Upper lobe of left lung (tissue), 6 donors: ENCODE data around the gene SERGEF. TPM values are rescaled to one million over a fixed set of nuclear protein-coding genes. Genes with fewer than 3 reads are reported as not detected.

Source experiments
- ATAC-seq, 2 donors: fragments of 200-7000 bp; cut with Tn5 transposase; one replicate each; pipeline ENCODE4 v1.9.1; 2022; ENCODE audit warnings: mild to moderate bottlenecking in 2 of 2, moderate library complexity in 2 of 2; ENCODE audit not compliant: low FRiP score in 2 of 2
- DNase-seq, 2 donors: peaks; one replicate each; pipeline ENCODE4 v3.0.0-alpha.2; 2019 to 2020
- H3K27ac ChIP-seq, 4 donors: fragments of 200-600 bp; sonication (generic); one replicate each; pipeline ENCODE4 v1.5.1; 2016 to 2019
- H3K27me3 ChIP-seq, 4 donors: fragments of 200-600 bp; sonication (generic); one replicate each; pipeline ENCODE4 v1.5.1; 2017 to 2019
- H3K36me3 ChIP-seq, 4 donors: fragments of 200-600 bp; sonication (generic); one replicate each; pipeline ENCODE4 v1.5.1; 2016 to 2019
- H3K4me1 ChIP-seq, 4 donors: fragments of 200-600 bp; sonication (generic); one replicate each; pipeline ENCODE4 v1.5.1; 2018 to 2019
- H3K4me3 ChIP-seq, 4 donors: fragments of 200-600 bp; sonication (generic); one replicate each; pipeline ENCODE4 v1.5.1; 2017 to 2019; ENCODE audit warnings: mild to moderate bottlenecking in 2 of 4, moderate library complexity in 1 of 4
- H3K9me3 ChIP-seq, 4 donors: fragments of 200-600 bp; sonication (generic); one replicate each; pipeline ENCODE4 v1.5.1; 2018 to 2019
- CTCF ChIP-seq, 6 experiments: fragments of 450-650 bp in 4 of 6; fragments of 200-600 bp in 2 of 6; sonication (generic) in 2 of 6; IDR thresholded peaks; one replicate each; pipeline ENCODE4 v1.5.1; 2016 to 2019; ENCODE audit warnings: antibody characterized with exemption in 6 of 6
- EP300 ChIP-seq, 4 donors: sonication (generic); formaldehyde crosslinking; IDR thresholded peaks; one replicate each; pipeline ENCODE4 v1.5.1; 2017; ENCODE audit warnings: antibody characterized with exemption in 4 of 4, control low read depth in 2 of 4
- POLR2A ChIP-seq, 4 donors: fragments of 450-650 bp; IDR thresholded peaks; one replicate each; pipeline ENCODE4 v1.5.1; 2016 to 2017; ENCODE audit warnings: antibody characterized with exemption in 4 of 4, mild to moderate bottlenecking in 2 of 4
- POLR2AphosphoS5 ChIP-seq, 2 donors: sonication (generic); formaldehyde crosslinking; IDR thresholded peaks; one replicate each; pipeline ENCODE4 v1.5.1; 2017; ENCODE audit warnings: antibody characterized with exemption in 2 of 2
- WGBS, 2 donors: methylation state at CpG; one replicate each; pipeline ENCODE4 v1.1.5; 2017 to 2018; 5-methylcytosine and 5-hydroxymethylcytosine counted together
- total RNA-seq, 6 donors: library from RNA; depleted of rRNA in 4 of 6; stranded (reverse); fragments of >200 nt in 4 of 6; gene quantifications; one replicate each; pipeline versions ENCODE4 v1.1.0 to v1.2.1, GENCODE V29; 2016 to 2021
- donor health status: DM: no; HTN: no; CAD: no; lungs with moderate emphysema.
- donor health status: DM: no; HTN: yes; CAD: no; lungs with severe emphysema.

SERGEF gene
- total RNA-seq, 6 donors from 2014 or later: 21.7 to 40.5 (median 34.8) TPM

GRCh38 chr11:17960091-17960490 is 52.8 kb downstream of the SERGEF start:
- no peak for TF ChIP-seq CTCF (IDR thresholded peaks at IDR 0.05)
- TF ChIP-seq POLR2A (IDR thresholded peaks at IDR 0.05): no peak
- TF ChIP-seq POLR2AphosphoS5 (IDR thresholded peaks at IDR 0.05): no peak
- TF ChIP-seq EP300 (IDR thresholded peaks at IDR 0.05): no peak
- no peaks in the 10 kb centered on the region for H3K27me3 ChIP-seq
- ATAC-seq (no peak), DNase-seq (no peak)
- no peaks in the 10 kb centered on the region for H3K4me1 ChIP-seq
- no peaks in the 10 kb centered on the region for H3K9me3 ChIP-seq
- H3K36me3 ChIP-seq: peaks cover 0 to 37% (median 13%) of the 10 kb centered on the region in 4 donors
- no peak overlapping the region for H3K4me3 ChIP-seq
- no peak overlapping the region for H3K27ac ChIP-seq

GRCh38 chr11:17958446-17958845 is 54.4 kb downstream of the SERGEF start:
- TF ChIP-seq POLR2A (IDR thresholded peaks at IDR 0.05) (no peak), EP300 (IDR thresholded peaks at IDR 0.05) (no peak)
- Histone ChIP-seq H3K27ac (no peak overlapping the region), H3K9me3 (no peaks in the 10 kb centered on the region), H3K27me3 (no peaks in the 10 kb centered on the region), H3K4me3 (no peak overlapping the region), H3K36me3 (peaks cover 0 to 48% (median 15%) of the 10 kb centered on the region in 4 donors), H3K4me1 (no peaks in the 10 kb centered on the region)
- DNase-seq (no peak), ATAC-seq (no peak)
- WGBS, 2 donors: 75 to 80% methylated on average over 2 of the region's 2 CpGs

- ATAC-seq (no peak), DNase-seq (no peak)
- WGBS, 2 donors: 66 to 70% methylated on average over 5 of the region's 5 CpGs
- no peak overlapping the region for H3K4me3 ChIP-seq
- no peaks in the 10 kb centered on the region for H3K9me3 ChIP-seq
- H3K36me3 ChIP-seq: peaks cover 0 to 51% (median 15%) of the 10 kb centered on the region in 4 donors
- no peaks in the 10 kb centered on the region for H3K27me3 ChIP-seq
- H3K27ac ChIP-seq: no peak overlapping the region
- no peaks in the 10 kb centered on the region for H3K4me1 ChIP-seq
- TF ChIP-seq EP300 (IDR thresholded peaks at IDR 0.05) (no peak), POLR2AphosphoS5 (IDR thresholded peaks at IDR 0.05) (no peak), CTCF (IDR thresholded peaks at IDR 0.05) (no peak), POLR2A (IDR thresholded peaks at IDR 0.05) (no peak)
Measured at GRCh38 chr11:17954395-17955252, 58.2 kb downstream of the SERGEF start.

- Histone ChIP-seq H3K4me1 (no peaks in the 10 kb centered on the region), H3K36me3 (peaks cover 0 to 56% (median 11%) of the 10 kb centered on the region in 4 donors), H3K9me3 (no peaks in the 10 kb centered on the region), H3K27ac (no peak overlapping the region), H3K27me3 (no peaks in the 10 kb centered on the region), H3K4me3 (no peak overlapping the region)
- WGBS, 2 donors: 91 to 92% methylated on average over 4 of the region's 4 CpGs
- TF ChIP-seq POLR2A (IDR thresholded peaks at IDR 0.05): no peak
- TF ChIP-seq CTCF (IDR thresholded peaks at IDR 0.05): no peak
- no peak for TF ChIP-seq EP300 (IDR thresholded peaks at IDR 0.05)
- no peak for TF ChIP-seq POLR2AphosphoS5 (IDR thresholded peaks at IDR 0.05)
- ATAC-seq: no peak
- DNase-seq: no peak
Measured at GRCh38 chr11:17952487-17952886, 60.4 kb downstream of the SERGEF start.

GRCh38 chr11:17951685-17952388 is 61.0 kb downstream of the SERGEF start:
- no peaks in the 10 kb centered on the region for H3K4me1 ChIP-seq
- TF ChIP-seq POLR2AphosphoS5 (IDR thresholded peaks at IDR 0.05) (no peak), POLR2A (IDR thresholded peaks at IDR 0.05) (no peak), CTCF (IDR thresholded peaks at IDR 0.05) (no peak), EP300 (IDR thresholded peaks at IDR 0.05) (no peak)
- no peaks in the 10 kb centered on the region for H3K27me3 ChIP-seq
- H3K4me3 ChIP-seq: no peak overlapping the region
- no peaks in the 10 kb centered on the region for H3K9me3 ChIP-seq
- H3K27ac ChIP-seq: no peak overlapping the region
- H3K36me3 ChIP-seq: peaks cover 0 to 54% (median 10%) of the 10 kb centered on the region in 4 donors
- ATAC-seq: no peak
- DNase-seq: no peak
- WGBS, 2 donors: 90 to 95% methylated on average over 3 of the region's 3 CpGs
